ENCODE measurements around the gene GRM2.

GRCh38 chr3:51682079-51682478 is 24.8 kb upstream of the GRM2 start:
- peak; percentile 87 for TF ChIP-seq CTCF (IDR thresholded peaks at IDR 0.05; ENCODE audit: borderline replicate concordance, extremely low read depth, low read length, poor library complexity, severe bottlenecking)
- no peak for TF ChIP-seq EZH2 (IDR thresholded peaks at IDR 0.05; ENCODE audit: borderline replicate concordance, low read depth, low read length, severe bottlenecking)

Measured in DND-41 (cell line).